ENCODE data around the gene RMDN2. TPM values are rescaled to one million over a fixed set of nuclear protein-coding genes. Genes with fewer than 3 reads are reported as not detected.

Gene RMDN2
- total RNA-seq, 1 donor from 2014 or later = 3.2 TPM

DNA sequence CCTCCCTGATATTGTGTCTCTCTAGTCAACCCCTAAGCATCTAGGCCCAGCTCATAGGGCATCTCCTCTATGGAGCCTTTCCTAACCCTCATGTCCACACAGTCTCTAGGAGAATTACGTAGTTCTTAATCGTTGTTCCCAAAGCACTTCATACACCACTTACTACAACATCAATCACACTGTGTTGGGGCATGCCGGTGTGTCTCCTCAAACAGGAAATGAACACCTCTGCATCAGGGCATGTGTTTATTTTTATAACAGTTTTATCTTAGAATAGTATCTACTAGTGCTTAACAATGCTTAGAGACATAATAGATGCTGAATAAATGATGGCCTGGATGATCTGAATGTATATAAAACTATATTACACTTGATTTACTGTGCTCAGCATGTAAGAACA, 131.1 kb downstream of the RMDN2 start:
- no peak for ATAC-seq

DNA sequence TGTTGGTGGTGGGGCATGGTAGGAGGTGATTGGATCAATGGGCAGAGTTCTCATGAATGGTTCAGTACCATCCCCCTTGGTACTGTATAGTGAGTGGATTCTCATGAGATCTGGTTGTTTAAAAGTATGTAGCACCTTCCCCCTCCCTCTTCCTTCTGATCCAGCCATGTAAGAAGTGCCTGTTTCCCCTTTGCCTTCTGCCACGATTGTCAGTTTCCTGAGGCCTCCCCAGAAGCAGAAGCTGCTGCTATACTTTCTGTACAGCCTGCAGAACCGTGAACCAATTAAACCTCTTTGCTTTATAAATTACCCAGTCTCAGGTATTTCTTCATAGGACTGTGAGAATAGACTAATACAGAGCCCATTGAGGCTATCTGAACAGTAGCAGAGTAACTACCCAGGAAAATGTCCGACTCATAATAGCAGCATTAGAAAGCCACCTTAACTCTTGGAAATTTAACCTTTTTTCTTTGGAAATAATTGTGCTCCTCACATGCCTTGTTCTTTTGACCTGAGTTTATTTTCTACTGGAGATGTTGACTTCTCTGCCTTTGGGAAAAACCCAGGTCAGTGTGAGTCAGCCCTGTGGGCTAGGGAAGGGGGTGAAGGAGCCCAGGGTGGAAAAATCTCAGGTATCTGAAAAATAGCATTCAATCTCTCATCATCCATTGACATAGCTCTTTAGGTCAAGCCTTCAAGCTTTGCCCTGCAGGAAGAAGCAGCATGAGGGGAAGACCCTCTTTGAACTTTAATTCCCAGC, 132.7 kb downstream of the RMDN2 start:
- no peak for ATAC-seq

DNA sequence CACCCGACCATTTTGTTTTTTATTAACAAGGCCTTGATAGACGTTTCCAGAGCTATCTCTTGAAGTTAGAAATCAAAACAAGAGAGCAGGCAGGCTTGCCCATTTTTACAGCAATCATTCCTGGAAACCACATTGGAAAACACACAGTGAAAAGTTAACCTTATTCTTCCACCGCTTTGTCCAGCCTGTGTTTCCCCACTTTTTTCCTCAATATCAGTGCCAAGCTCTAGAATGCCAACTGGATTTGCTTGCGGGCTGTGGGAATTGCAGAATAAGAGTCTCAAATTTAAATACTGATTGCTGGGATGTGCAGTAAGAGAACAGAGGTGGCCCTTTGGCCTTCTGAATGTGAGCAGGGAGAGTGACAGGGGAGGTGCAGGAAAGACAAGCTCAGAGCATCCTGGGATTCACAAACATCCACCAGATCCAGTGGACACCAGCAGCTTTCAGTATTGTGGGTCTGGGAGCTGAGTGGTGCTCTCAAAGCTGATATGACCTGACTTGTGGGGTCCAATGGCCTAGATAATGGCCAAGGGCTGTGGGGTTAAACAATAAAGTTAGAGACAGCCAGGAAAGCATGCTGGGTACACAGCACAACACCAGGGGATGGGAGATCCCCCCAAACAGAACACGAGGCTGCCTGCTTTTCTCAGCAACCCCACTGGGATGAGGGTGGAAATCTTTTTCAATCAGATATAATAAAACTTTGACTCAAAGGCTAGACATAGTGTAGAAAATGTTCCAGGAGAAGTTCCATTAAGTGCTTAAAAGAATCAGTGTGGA, 135.3 kb downstream of the RMDN2 start:
- ATAC-seq = no peak

DNA sequence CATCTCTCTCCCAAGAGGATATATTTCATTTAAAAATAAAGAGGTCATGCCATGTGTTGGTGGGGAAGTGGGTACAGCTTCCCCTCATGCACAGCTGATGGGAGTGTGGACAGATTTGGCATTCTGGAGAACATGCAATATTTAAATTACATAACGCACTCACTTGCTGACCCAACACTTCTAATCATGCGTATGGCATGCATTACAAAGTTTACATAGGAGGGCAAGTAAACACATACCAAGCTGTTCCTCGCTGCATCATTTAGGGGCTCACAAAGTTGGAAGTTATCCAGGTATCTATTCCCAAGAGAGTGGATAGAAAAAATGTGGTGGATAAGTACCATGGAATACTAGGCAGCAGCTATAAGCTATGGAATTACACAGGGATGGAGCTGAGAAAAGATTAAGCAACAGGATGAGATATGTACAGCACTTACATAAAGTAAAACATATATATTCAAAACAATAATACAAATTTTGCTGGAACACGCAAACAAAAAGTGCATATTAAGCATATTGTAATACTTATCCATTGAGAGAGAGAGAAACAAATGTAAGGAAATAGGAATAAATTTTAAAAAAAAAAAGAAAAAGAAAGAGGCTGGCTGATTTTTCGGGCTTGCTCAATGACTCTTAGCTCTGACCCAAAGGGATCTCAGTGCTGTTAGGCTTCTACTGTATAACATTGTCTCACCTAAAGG, 139.9 kb downstream of the RMDN2 start:
- ATAC-seq = no peak

DNA sequence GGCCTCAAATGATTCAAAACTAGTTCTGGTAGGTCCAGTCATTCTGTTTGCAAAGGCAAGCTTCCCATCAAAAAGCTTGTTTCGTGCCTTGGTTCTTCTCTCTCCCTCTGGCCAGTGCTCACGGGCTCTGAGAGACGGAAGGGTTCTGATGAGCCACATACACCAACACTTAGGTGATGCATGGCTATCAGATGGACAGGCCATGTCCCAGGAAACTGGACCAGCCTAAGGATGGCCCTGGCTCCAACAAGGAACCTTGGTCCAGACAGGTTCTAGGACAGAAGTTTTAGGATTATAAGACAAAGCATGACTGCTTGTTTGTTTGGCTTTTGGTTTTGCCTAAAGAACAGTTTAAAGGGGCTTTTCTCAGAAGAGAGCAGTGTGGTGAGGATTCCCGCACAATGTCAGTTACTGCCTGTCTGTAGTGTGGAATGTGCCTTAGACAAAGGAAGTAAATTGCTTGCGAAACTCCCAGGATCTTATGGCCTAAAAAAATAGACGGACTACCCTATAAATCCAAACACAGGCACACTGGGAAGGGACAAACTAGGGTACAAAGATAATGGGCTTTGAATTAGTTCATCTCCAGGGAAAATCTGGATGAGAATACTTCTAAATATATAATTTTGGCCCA, 140.5 kb downstream of the RMDN2 start:
- ATAC-seq = no peak

DNA sequence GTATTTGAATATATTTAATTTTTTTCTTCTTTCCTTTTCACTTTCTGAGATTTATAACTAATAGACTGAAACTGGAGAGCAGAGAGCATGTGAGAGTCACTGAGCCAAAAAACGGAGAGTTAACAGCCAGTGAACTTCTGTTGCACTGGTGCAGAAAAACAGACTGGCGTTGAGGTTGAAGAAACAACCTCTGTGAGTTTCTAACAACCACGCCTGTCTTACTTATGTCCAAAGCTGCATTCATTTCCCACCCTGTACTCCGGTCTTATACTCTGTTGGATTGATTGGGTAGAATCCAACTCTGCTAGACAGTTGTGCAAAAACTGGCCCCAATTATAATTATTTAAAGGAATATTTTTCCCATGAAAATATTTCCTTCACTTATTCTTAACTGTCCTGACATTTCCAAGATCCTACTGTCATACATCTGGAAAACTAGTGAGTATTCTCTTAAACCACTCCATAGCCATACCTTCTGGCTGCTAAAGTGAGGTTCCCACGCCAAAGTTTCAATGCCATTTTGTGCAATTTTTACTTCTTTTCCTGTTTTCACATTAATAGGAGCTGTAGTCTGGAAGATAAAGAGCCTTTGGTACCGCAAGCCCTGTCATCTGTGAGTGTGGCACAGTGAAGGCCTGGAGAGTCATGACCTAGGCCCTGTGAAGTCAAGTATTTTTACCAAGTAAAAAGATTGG, 141.5 kb downstream of the RMDN2 start:
- ATAC-seq = no peak

Other genes starting within 250 kb of the RMDN2 start
- gene CYP1B1, start 150.9 kb downstream of the RMDN2 start, total RNA-seq = 2.0 TPM

Measured in esophagus mucosa (tissue), 1 donor.